ENCODE data around the gene MSMP. TPM values are rescaled to one million over a fixed set of nuclear protein-coding genes. Genes with fewer than 3 reads are reported as not detected.

The MSMP gene, protein sequence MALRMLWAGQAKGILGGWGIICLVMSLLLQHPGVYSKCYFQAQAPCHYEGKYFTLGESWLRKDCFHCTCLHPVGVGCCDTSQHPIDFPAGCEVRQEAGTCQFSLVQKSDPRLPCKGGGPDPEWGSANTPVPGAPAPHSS
- not detected in 2 replicates for total RNA-seq (2014; rRNA removed; shearing (Covaris generic))

DNA sequence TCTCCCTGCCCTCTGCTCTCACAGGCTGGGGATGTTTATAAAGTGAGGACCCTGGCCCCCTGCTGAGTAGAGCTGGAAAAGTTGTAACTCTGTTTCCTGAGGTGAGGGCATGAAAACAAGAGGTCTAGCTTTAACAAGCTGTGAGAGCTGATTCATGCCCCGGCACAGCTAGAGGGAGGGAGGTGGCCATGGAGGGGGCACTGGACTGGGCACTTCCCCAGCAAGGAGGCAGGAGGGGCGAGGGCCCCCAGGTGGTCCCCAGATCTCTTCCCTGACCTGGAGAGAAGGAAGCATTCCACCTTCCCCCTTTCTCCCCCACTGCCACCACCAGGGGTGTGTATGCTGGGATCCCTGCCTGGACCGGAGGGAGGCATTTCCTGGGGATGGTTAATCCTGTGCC is at the start of gene MSMP:
Gene MSMP (minus strand): TSS at position 13 of the 400 bp plus-strand sequence. CDS start 147 bp downstream, outside the sequence.
- H3K27ac ChIP-seq: no peak within 1 kb of the TSS
- H3K27me3 ChIP-seq (replicated peaks): no peaks in the 10 kb centered on the region
- DNase-seq (ENCODE audit: low read depth in 1 of 2, low spot score in 2 of 2): no peak
- no peaks in the 10 kb centered on the region for H3K9me3 ChIP-seq (replicated peaks)
- H3K4me3 ChIP-seq: no peak within 1 kb of the TSS
- peaks cover 1% of the 10 kb centered on the region; the same call in 1 of the 2 replicates for H3K36me3 ChIP-seq
- H3K4me1 ChIP-seq (replicated peaks): peaks cover 6% of the 10 kb centered on the region

DNA sequence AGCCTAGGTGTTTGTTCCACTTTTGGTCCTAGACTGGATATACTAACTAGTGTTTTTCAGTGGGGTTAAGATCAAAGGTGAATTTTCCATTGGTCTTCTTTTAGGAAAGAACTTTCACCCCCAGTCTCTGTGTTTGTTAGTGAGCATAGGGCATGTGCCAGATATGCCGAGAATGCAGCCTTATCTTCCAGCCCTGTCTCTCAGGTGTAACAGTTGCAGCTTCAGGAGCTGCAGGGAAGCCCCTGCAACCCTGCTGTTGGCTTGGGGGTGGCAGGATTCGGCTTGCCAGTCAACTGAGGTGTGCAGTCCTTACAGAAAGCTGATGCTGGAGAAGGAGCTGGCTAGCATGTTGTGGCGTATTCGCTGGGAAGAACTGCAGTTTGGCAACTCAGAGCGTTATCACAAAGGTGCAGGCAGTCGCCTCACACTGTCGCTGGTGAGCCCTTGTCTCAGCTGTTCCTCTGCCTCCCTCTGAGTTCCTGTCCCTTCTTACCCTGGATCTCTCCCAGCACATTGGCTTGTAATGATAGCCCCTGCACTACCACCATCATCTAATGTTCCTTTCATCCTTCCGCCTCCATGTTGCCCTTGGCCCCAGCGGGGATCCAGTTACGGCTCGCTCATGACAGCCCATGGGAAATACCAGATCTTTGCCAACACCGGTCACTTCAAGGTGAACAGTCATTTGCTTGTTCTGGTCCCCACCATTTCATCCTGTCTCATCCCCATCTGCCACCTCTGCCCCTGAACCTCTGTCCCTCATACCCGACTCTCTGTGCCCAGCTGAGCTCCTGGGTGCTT is 47.5 kb upstream of the MSMP start:
- no peak overlapping the region for H3K4me3 ChIP-seq
- H3K27ac ChIP-seq: no peak overlapping the region
- H3K27me3 ChIP-seq (replicated peaks): no peaks in the 10 kb centered on the region
- peaks cover 28% of the 10 kb centered on the region for H3K4me1 ChIP-seq (replicated peaks)
- no peaks in the 10 kb centered on the region for H3K9me3 ChIP-seq (replicated peaks)
- DNase-seq (ENCODE audit: low read depth in 1 of 2, low spot score in 2 of 2): no peak
- H3K36me3 ChIP-seq: 0 out of 2 replicates have a peak, but pooled peaks cover 3% of the 10 kb centered on the region

DNA sequence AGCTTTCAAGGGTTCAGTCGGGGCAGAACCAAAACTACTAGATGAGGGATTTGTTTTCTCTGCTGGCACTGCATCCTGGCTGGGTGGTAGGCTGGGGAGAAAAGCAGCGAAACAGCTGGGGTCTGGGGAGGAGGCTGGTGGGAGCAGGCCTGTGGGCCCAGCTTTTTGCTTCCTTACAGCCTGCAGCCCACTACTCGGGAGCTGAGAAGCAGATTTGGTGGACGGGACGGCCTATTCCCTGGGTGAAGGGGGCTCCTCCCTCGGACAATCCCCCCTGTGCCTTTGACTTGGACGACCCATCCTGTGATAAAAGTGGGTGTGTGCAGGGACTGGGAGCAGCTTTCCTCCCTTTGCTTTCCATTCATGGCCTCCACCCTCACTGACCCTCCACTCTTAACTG is 46.5 kb upstream of the MSMP start:
- Histone ChIP-seq H3K27ac (no peak overlapping the region), H3K4me3 (no peak overlapping the region), H3K27me3 (replicated peaks) (no peaks in the 10 kb centered on the region), H3K9me3 (replicated peaks) (no peaks in the 10 kb centered on the region), H3K36me3 (0 out of 2 replicates have a peak, but pooled peaks cover 3% of the 10 kb centered on the region), H3K4me1 (replicated peaks) (peaks cover 38% of the 10 kb centered on the region)
- DNase-seq (ENCODE audit: low read depth in 1 of 2, low spot score in 2 of 2): no peak

DNA sequence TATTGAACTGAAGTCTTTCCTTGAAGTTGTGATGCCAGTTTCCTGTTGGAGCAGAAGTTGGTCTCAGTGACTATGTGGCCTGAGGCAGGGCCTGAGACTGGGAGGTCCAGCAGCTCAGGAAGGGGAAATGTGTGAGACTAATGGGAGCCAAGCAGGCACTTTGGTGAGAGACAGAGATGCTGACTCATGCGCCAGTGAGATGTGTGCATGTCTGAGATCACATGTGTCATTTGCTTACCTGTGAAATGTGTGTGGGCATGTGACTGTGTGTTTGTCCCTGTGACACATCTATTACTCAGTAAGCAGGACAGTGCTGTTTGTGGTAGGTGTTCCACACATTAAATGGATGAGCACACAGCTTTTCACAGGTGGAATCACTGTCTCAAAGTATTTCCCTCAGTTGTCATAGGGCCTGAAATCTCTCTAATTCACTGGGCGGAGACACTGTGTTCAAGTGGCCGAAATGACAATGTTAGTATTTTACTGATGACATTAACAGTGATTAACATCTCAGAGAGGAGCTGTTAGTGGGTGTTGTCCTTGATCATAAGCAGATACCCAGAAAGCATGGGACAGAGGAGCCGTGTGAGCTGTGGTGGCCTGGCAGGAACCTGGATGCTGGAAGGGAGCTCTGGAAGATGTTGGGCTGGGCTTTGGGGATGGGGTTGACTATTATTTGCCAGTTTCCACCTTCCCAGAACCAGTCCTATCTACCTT is 44.7 kb upstream of the MSMP start:
- H3K27ac ChIP-seq: peak overlapping the region; percentile 49
- DNase-seq (ENCODE audit: low read depth in 1 of 2, low spot score in 2 of 2): peak; percentile 61 to 80
- no peaks in the 10 kb centered on the region for H3K27me3 ChIP-seq (replicated peaks)
- peaks cover 55% of the 10 kb centered on the region for H3K4me1 ChIP-seq (replicated peaks)
- no peak overlapping the region for H3K4me3 ChIP-seq
- 0 out of 2 replicates have a peak, but pooled peaks cover 3% of the 10 kb centered on the region for H3K36me3 ChIP-seq
- H3K9me3 ChIP-seq (replicated peaks): no peaks in the 10 kb centered on the region

DNA sequence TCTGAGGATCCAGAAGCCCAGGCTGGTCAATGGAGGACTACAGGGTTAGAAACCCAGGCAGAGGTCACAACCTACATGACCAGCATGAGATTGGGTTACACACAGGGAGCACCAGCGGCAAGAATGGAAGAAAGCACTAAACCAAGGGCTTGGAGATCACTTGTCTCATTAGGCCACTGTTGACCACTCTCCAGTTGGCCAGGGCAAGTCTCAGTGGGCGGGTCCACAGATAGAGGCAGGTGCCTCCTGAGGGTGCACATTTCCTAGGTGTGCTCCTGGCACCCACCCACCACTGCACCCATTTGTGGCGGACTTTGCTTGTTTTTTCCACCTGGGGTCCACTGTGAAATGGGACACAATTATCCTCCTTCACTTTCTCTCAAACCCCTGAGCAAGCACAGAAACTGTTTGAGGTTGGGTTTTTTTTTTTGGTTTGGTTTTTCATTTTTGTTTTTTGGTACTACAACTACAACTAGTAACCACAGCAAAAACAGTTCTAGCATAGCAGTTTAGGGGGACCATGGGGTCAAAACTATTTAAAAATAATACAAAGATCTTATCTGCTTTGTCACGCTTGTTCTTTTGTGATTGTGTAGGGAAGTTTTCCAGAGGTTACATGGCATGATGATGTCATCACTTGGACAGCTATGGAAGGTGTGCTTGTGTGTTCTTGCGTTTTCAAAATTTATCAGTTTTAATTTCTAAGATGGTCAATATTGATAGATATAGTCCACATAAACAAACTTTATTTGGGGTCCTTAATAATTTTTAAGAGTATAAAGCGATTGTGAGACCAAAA is 43.4 kb upstream of the MSMP start:
- H3K27ac ChIP-seq: peak overlapping the region; percentile 4
- peaks cover 62% of the 10 kb centered on the region for H3K4me1 ChIP-seq (replicated peaks)
- H3K36me3 ChIP-seq: 0 out of 2 replicates have a peak, but pooled peaks cover under 1% of the 10 kb centered on the region
- H3K27me3 ChIP-seq (replicated peaks): no peaks in the 10 kb centered on the region
- no peak overlapping the region for H3K4me3 ChIP-seq
- DNase-seq (ENCODE audit: low read depth in 1 of 2, low spot score in 2 of 2): no peak
- no peaks in the 10 kb centered on the region for H3K9me3 ChIP-seq (replicated peaks)

DNA sequence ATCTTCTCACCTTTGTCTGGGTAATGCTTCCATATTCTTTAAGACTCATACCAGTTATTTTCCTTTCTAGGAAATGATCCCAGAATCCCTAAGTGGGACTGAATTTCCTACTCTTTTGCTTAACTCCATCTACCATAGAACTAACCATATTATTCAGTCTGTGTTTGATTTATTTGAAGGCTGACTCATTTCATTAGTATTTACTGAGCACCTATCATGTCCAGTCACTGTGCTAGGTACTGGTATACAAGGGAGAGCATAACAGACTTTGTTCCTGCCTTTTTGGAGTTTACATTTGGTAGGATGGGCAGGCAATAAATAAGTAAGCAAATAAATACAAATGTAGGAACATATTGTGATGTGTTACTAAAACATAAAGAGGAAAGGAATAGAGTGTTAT is 41.6 kb upstream of the MSMP start:
- Histone ChIP-seq H3K27me3 (replicated peaks) (no peaks in the 10 kb centered on the region), H3K4me3 (no peak overlapping the region), H3K27ac (peak overlapping the region; percentile 70), H3K4me1 (replicated peaks) (peaks cover 69% of the 10 kb centered on the region), H3K36me3 (no peaks in the 10 kb centered on the region), H3K9me3 (replicated peaks) (no peaks in the 10 kb centered on the region)
- peak in 1 of 2 experiments; percentile 47 for DNase-seq (ENCODE audit: low read depth in 1 of 2, low spot score in 2 of 2)

DNA sequence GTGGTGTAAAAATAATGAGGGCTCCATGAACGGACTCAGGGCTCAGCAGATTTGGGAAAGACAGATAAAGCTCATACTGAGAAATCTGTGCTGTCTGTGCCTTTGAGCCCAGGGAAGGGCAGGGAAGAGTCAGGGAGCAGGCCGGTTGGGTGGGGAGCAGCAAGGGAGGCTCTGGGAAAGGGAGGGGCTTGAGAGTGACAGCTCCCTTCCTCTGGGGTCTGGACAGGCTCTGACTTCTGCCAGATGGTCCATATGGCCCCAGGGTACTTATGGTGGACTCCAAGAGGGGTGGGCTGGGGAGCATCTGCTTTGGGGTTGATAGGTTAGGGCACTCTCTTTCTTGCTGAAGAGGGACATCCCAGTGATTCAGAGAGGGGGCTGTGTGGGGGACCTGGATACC is 39.4 kb upstream of the MSMP start:
- no peak overlapping the region for H3K4me3 ChIP-seq
- no peak overlapping the region for H3K27ac ChIP-seq
- no peaks in the 10 kb centered on the region for H3K36me3 ChIP-seq
- H3K9me3 ChIP-seq (replicated peaks): no peaks in the 10 kb centered on the region
- no peaks in the 10 kb centered on the region for H3K27me3 ChIP-seq (replicated peaks)
- DNase-seq (ENCODE audit: low read depth in 1 of 2, low spot score in 2 of 2): no peak
- H3K4me1 ChIP-seq (replicated peaks): peaks cover 65% of the 10 kb centered on the region

DNA sequence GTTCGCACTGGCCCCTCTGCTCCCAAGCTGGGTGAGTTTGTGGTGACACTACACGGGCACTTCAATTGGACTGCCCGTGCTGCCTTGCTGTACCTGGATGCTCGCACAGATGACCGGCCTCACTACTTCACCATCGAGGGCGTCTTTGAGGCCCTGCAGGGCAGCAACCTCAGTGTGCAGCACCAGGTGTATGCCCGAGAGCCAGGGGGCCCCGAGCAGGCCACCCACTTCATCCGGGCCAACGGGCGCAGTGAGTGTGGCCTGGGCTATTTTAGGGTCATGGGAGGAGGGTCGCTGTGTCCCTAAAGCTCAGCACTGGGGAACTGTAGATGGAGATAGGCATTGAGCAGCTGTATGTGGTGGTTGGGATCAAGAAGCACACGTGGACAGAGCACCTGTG is 38.8 kb upstream of the MSMP start:
- H3K4me3 ChIP-seq: no peak overlapping the region

DNA sequence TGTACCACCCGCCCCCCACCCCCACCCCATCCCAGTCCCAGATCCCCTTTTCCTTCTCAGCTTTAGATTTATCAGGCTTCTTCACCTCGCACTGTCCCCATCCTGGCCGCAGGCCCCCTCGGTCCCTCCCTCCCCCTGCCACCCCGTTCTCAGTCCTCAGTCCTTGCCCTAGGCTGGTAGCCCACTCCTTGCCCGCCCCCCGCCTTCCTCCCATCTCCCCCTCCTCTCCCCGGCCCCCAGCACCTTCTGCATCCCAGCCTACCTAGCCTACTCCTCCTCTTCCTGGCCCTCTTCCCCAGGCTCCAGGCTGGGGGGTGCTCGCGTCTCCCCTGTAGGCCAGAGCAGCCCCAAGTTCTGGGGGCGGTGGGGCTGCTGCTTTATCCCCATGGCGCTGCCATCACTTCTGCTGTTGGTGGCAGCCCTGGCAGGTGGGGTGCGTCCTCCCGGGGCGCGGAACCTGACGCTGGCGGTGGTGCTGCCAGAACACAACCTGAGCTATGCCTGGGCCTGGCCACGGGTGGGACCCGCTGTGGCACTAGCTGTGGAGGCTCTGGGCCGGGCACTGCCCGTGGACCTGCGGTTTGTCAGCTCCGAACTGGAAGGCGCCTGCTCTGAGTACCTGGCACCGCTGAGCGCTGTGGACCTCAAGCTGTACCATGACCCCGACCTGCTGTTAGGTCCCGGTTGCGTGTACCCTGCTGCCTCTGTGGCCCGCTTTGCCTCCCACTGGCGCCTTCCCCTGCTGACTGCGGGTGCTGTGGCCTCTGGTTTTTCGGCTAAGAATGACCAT is 38.1 kb upstream of the MSMP start:
- Histone ChIP-seq H3K36me3 (no peaks in the 10 kb centered on the region), H3K4me3 (peak overlapping the region; percentile 47), H3K27me3 (replicated peaks) (no peaks in the 10 kb centered on the region), H3K4me1 (replicated peaks) (peaks cover 53% of the 10 kb centered on the region), H3K27ac (no peak overlapping the region), H3K9me3 (replicated peaks) (no peaks in the 10 kb centered on the region)
- no peak for DNase-seq (ENCODE audit: low read depth in 1 of 2, low spot score in 2 of 2)

More for the DNA sequence above, 38.8 kb upstream of the MSMP start:
- no peaks in the 10 kb centered on the region for H3K36me3 ChIP-seq
- H3K27ac ChIP-seq: no peak overlapping the region
- no peaks in the 10 kb centered on the region for H3K9me3 ChIP-seq (replicated peaks)
- DNase-seq (ENCODE audit: low read depth in 1 of 2, low spot score in 2 of 2): no peak
- no peaks in the 10 kb centered on the region for H3K27me3 ChIP-seq (replicated peaks)
- H3K4me1 ChIP-seq (replicated peaks): peaks cover 58% of the 10 kb centered on the region

DNA sequence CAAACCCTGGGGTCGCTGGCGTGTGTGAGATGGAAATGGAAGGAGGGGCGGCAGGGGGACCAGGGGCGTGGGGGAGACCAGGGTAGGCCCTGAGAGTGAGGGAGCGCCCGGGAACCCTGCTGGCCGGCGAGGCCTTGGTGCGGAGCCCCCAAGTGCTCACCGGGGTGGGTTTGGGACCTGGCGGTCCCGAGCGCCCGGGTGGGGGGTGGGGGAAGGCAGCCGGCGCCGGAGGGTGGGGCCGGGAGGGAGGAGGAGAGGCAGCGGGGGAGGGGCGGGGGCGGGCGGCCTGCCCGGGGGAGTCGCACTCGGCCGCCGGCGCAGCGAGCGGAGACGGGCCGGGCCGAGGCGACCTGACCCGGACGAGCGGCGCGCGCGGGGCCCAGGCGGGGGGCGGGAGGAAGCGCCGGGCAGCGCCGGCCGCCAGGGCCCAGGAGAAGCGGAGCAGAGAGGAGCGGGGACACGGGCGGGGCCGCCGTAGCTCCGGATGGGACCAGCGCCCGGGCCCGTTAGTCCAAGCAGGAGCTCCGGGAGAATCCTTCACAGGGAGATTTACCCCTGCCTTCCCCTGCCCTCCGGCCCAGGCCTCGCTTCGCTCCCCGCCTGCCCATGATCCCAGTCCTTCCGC is 37.3 kb upstream of the MSMP start, which contains the start of gene NPR2:
Gene NPR2 (plus strand): TSS at position 295 of the 625 bp plus-strand sequence. CDS start 818 bp downstream, outside the sequence.
- Histone ChIP-seq H3K27ac (peak within 1 kb of the TSS; percentile 61; the same call in 1 of the 2 replicates), H3K36me3 (no peaks in the 10 kb centered on the region)
- DNase-seq (ENCODE audit: low read depth in 1 of 2, low spot score in 2 of 2): peak in 1 of 2 experiments; percentile 20

DNA sequence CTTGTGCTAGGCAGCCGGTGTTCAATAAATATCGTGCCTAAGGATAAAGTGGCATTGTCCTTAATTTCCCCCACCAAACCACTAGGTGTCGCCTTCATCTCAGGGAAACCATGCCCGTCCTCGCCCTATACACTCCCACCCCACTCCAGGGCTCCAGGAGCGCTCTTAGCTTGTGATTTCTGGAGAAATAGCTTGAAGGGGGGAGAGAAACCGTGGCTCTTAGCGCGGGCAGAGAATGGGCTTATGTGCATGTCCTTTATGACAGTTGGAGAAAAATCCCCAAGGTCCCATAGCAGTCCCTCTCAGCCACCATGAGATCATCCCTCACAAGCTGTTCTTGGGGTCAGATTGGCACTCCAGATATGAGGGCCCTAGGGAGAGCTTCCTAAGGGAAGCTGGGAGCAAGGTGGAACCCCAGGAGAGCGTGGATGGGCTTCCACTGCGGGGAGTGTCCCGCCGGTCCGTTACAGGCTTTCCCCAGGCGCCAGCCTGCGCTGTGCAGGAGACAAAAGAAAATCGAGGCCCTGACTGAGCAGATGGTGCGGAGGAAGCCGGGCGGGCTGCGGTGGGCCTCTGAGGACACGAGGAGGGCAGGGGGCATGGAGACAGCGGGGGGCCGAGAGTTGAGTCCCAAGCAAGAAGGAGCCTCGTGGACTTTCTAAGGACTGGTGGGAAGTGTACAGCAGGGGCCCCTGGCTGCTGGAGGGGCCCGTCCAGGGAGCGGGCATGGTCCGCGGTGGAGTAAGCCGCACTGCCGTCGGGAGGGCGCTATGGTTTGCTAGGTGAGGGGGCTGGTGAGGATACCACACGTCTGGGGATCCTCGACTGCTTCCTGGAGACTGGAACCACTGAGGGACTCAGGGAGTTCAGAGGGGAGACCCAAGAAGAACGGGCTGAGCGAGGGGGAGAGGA is 36.6 kb upstream of the MSMP start:
- no peak overlapping the region for H3K27ac ChIP-seq
- no peaks in the 10 kb centered on the region for H3K36me3 ChIP-seq
- no peaks in the 10 kb centered on the region for H3K27me3 ChIP-seq (replicated peaks)
- H3K4me3 ChIP-seq: no peak overlapping the region
- H3K9me3 ChIP-seq (replicated peaks): no peaks in the 10 kb centered on the region
- DNase-seq (ENCODE audit: low read depth in 1 of 2, low spot score in 2 of 2): peak; percentile 58 to 74
- H3K4me1 ChIP-seq (replicated peaks): peaks cover 37% of the 10 kb centered on the region

More for the DNA sequence above, 37.3 kb upstream of the MSMP start, which contains the start of gene NPR2:
- Histone ChIP-seq H3K9me3 (replicated peaks) (no peaks in the 10 kb centered on the region), H3K27me3 (replicated peaks) (no peaks in the 10 kb centered on the region), H3K4me1 (replicated peaks) (peaks cover 45% of the 10 kb centered on the region), H3K4me3 (peak within 1 kb of the TSS; percentile 47)

Measured in SJSA1 (cell line).